Ishikawa (cell line): ENCODE results near the gene C2orf49.

Experiments
- CREB1 ChIP-seq: IDR thresholded peaks from 2 replicates; pipeline ENCODE4 v1.6.1; 2012; ENCODE audit warnings: low read depth
- EGR1 ChIP-seq: IDR thresholded peaks from 2 replicates; pipeline ENCODE4 v1.6.1; 2012
- EP300 ChIP-seq: IDR thresholded peaks from 2 replicates; pipeline ENCODE4 v1.6.1; 2012; ENCODE audit warnings: borderline replicate concordance
- NFIC ChIP-seq: IDR thresholded peaks from 2 replicates; pipeline ENCODE4 v1.6.1; 2012
- RAD21 ChIP-seq: IDR thresholded peaks from 2 replicates; pipeline ENCODE4 v1.6.1; 2012; ENCODE audit warnings: low read depth
- TAF1 ChIP-seq: IDR thresholded peaks from 2 replicates; pipeline ENCODE4 v1.6.1; 2012; ENCODE audit warnings: low read depth, mild to moderate bottlenecking
- TCF12 ChIP-seq: IDR thresholded peaks from 2 replicates; pipeline ENCODE4 v1.6.1; 2012; ENCODE audit warnings: low read depth
- TEAD4 ChIP-seq: IDR thresholded peaks from 2 replicates; pipeline ENCODE4 v1.6.1; 2012
- ZBTB7A ChIP-seq: IDR thresholded peaks from 2 replicates; pipeline ENCODE4 v1.6.1; 2012; ENCODE audit warnings: low read depth
- TF ChIP-seq, protein P1 (sequence below): IDR thresholded peaks from 2 replicates; pipeline ENCODE4 v1.6.1; 2012

Gene C2orf49

DNA sequence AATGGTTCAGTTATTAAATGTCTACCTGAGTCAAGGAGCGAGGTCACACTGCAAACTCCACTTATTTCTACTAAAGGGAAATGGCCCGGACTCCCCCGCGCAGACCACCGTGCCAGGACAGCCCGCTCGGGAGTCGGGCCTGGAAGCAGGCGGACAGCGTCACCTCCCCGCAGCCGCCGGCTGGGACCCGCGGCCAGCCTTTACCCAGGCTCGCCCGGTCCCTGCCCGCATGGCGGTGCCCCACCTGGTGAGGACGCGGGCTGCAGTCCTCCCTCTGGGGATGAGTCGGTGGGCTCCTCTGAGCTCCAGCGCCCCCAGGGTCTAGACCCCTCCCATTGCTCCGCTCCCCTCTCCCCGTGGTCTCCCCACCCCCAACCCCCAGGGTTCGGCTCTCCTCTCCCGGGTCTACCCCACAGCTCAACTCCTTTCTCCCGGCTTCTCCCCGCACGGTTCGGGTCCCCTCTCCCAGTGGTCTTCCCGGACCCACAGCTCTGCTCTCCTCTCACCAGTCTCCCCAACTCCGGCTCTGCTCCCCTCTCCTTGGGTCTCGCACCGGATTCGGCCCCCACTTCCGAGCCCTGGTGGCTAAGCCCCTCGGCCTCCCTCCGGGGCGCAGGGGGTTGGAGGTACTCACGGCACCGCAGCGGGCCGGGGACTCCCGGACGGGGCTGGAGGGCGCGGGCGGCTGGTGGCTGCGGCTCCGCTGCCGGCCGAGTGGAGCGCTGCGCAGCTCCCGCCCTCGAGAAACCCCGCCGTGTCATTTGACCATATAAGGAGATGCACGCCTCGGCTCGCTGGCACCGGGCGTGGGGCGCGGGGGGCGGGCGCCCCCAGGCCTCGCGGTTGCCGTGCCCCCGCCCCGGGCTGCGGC is 61.2 kb downstream of the C2orf49 start, which contains the start of gene FHL2:
TSS of gene FHL2 (minus strand) at position 716 of the 871 bp plus-strand sequence. CDS start 12,535 bp downstream, outside the sequence.
- TF ChIP-seq EGR1: 0 out of 2 replicates have a peak, but pooled peaks have one; percentile 21
- TF ChIP-seq TEAD4: peak; percentile 15; the same call in 1 of the 2 replicates
- TF ChIP-seq CREB1: no peak
- TF ChIP-seq TCF12: no peak
- TF ChIP-seq ZBTB7A: peak; percentile 93
- TF ChIP-seq, protein P1, sequence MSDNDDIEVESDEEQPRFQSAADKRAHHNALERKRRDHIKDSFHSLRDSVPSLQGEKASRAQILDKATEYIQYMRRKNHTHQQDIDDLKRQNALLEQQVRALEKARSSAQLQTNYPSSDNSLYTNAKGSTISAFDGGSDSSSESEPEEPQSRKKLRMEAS: peak; percentile 82; the same call in 1 of the 2 replicates
- TF ChIP-seq EP300: 0 out of 2 replicates have a peak, but pooled peaks have one; percentile 14
- no peak for TF ChIP-seq RAD21
- TF ChIP-seq TAF1: peak; percentile 59; the same call in 1 of the 2 replicates
- TF ChIP-seq NFIC: peak; percentile 45; the same call in 1 of the 2 replicates
